ENCODE results near the gene PCDHGC4.
A peak's percentile ranks its signal among the peaks of the same experiment; 100 is the strongest.

PCDHGC4 gene

GRCh38 chr5:141512911-141513626 lies 28.2 kb downstream of the PCDHGC4 start:
- no peak for DNase-seq

- DNase-seq: peak; percentile 72 to 83
These were observed 28.9 kb downstream of the PCDHGC4 start for GRCh38 chr5:141513627-141514329.

- no peak for DNase-seq
These were observed 29.7 kb downstream of the PCDHGC4 start for GRCh38 chr5:141514330-141515133.

GRCh38 chr5:141515141-141515540 lies 30.3 kb downstream of the PCDHGC4 start:
- no peak for DNase-seq

GRCh38 chr5:141515946-141516671 lies 31.3 kb downstream of the PCDHGC4 start:
- no peak for DNase-seq

- no peak for DNase-seq
These were observed 31.8 kb downstream of the PCDHGC4 start for GRCh38 chr5:141516672-141517025.

GRCh38 chr5:141517312-141517711 lies 32.5 kb downstream of the PCDHGC4 start:
- no peak for DNase-seq

- DNase-seq: no peak
These were observed 33.2 kb downstream of the PCDHGC4 start for GRCh38 chr5:141517880-141518617.

- DNase-seq: no peak
These were observed 33.8 kb downstream of the PCDHGC4 start for GRCh38 chr5:141518618-141519015.

GRCh38 chr5:141519605-141520565 lies 35.1 kb downstream of the PCDHGC4 start:
- DNase-seq: no peak

- peak in 1 of 2 donors; percentile 88 for DNase-seq
These were observed 36.5 kb downstream of the PCDHGC4 start for GRCh38 chr5:141521244-141521781.

GRCh38 chr5:141522301-141522700 lies 37.5 kb downstream of the PCDHGC4 start:
- no peak for DNase-seq

GRCh38 chr5:141523991-141524390 lies 39.2 kb downstream of the PCDHGC4 start:
- no peak for DNase-seq

GRCh38 chr5:141524604-141525597 lies 40.1 kb downstream of the PCDHGC4 start:
- DNase-seq: peak; percentile 78 to 83

GRCh38 chr5:141525653-141526052 lies 40.8 kb downstream of the PCDHGC4 start:
- no peak for DNase-seq

GRCh38 chr5:141527426-141527825 lies 42.6 kb downstream of the PCDHGC4 start:
- DNase-seq: no peak

GRCh38 chr5:141528291-141528984 lies 43.6 kb downstream of the PCDHGC4 start:
- DNase-seq: no peak

- no peak for DNase-seq
These were observed 44.2 kb downstream of the PCDHGC4 start for GRCh38 chr5:141529002-141529401.

- no peak for DNase-seq
These were observed 45.0 kb downstream of the PCDHGC4 start for GRCh38 chr5:141529873-141530272.
